Small intestine (tissue), 16 donors: ENCODE results near the gene ZDHHC7. TPM values are rescaled to one million over a fixed set of nuclear protein-coding genes. Genes with fewer than 3 reads are reported as not detected.
A peak's percentile ranks its signal among the peaks of the same experiment; 100 is the strongest.

ENCODE experiments used
- DNase-seq, 2 donors: peaks; one replicate each; pipeline versions ENCODE4 v3.0.0 to v3.0.0-alpha.2; 2013
- FAIRE-seq: peaks from 2 replicates; lab custom pipeline; 2012; peaks lifted over from hg19 to GRCh38; lab: Jason Lieb, UNC
- H3K27ac ChIP-seq, 3 donors: one replicate each; pipeline ENCODE4 v1.5.1; 2013; ENCODE audit warnings: low read length in 2 of 3, mild to moderate bottlenecking in 2 of 3, control low read depth in 1 of 3, inconsistent platforms in 1 of 3, low read depth in 1 of 3, moderate library complexity in 1 of 3
- H3K27me3 ChIP-seq, 3 donors: one replicate each; pipeline ENCODE4 v1.6.1; 2013; ENCODE audit warnings: low read length in 3 of 3, inconsistent platforms in 1 of 3; ENCODE audit not compliant: control insufficient read depth in 3 of 3, insufficient read depth in 3 of 3
- H3K36me3 ChIP-seq, 3 donors: one replicate each; pipeline ENCODE4 v1.6.1; 2013; ENCODE audit warnings: low read length in 3 of 3, inconsistent platforms in 1 of 3, low read depth in 1 of 3, mild to moderate bottlenecking in 1 of 3, moderate library complexity in 1 of 3; ENCODE audit not compliant: control insufficient read depth in 3 of 3, insufficient read depth in 2 of 3
- H3K4me1 ChIP-seq, 3 donors: one replicate each; pipeline ENCODE4 v1.6.1; 2013; ENCODE audit warnings: low read length in 2 of 3, inconsistent platforms in 1 of 3, low read depth in 1 of 3, mild to moderate bottlenecking in 1 of 3, moderate library complexity in 1 of 3; ENCODE audit not compliant: control insufficient read depth in 3 of 3, insufficient read depth in 2 of 3
- H3K4me3 ChIP-seq, 3 donors: one replicate each; pipeline ENCODE4 v1.5.1; 2013; ENCODE audit warnings: low read length in 3 of 3, control low read depth in 1 of 3, inconsistent platforms in 1 of 3, low read depth in 1 of 3, mild to moderate bottlenecking in 1 of 3, moderate library complexity in 1 of 3
- H3K9me3 ChIP-seq, 2 donors: one replicate each; pipeline ENCODE4 v1.6.1; 2013; ENCODE audit warnings: low read depth in 1 of 2, low read length in 1 of 2; ENCODE audit not compliant: control insufficient read depth in 2 of 2, insufficient read depth in 1 of 2
- WGBS, 3 donors: extraction: QIAGEN DNeasy Blood & Tissue Kit; methylation state at CpG; one replicate each; pipeline ENCODE4 v1.1.7; 2013; 5-methylcytosine and 5-hydroxymethylcytosine counted together
- long read RNA-seq, 10 donors: transcript quantifications; one replicate each; lab custom pipeline, GENCODE V29; 2026
- polyA plus RNA-seq, 4 donors: library from polyadenylated mRNA; stranded (reverse) in 3 of 4; unstranded in 1 of 4; fragments of 200-250 nt in 3 of 4; fragments of 120-200 nt in 1 of 4; gene quantifications; one replicate each; pipeline versions ENCODE4 v1.2.1 to v1.2.3, GENCODE V29; 2013
- donor health status: healthy with polysubstance abuse.
- donor health status: control.
- donor health status: control.
- donor health status: Bipolar disorder and iron deficiency.
- donor health status: healthy.

ZDHHC7 gene, protein sequence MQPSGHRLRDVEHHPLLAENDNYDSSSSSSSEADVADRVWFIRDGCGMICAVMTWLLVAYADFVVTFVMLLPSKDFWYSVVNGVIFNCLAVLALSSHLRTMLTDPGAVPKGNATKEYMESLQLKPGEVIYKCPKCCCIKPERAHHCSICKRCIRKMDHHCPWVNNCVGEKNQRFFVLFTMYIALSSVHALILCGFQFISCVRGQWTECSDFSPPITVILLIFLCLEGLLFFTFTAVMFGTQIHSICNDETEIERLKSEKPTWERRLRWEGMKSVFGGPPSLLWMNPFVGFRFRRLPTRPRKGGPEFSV
- 10 to 100 TPM; 16.5 to 57.5 (median 27.2) TPM for polyA plus RNA-seq
- long read RNA-seq, donor 1, result 0 reads
- long read RNA-seq, donor 2, transcript ZDHHC7-201 (8 exons, 3,442 nt), result major isoform, 7 of 8 reads
- long read RNA-seq, donor 2, partial matches to known transcripts, result 0 of 8 reads
- long read RNA-seq, donor 2, other reads (novel, unspliced or antisense), result 0 of 8 reads
- long read RNA-seq, donor 3, transcript ZDHHC7-201 (8 exons, 3,442 nt), result major isoform, 5 of 6 reads
- long read RNA-seq, donor 3, partial matches to known transcripts, result 0 of 6 reads
- long read RNA-seq, donor 3, other reads (novel, unspliced or antisense), result 0 of 6 reads
- long read RNA-seq, donor 4, result 0 reads
- long read RNA-seq, donor 5, partial matches to known transcripts, result 6 of 7 reads
- long read RNA-seq, donor 5, other reads (novel, unspliced or antisense), result 0 of 7 reads
- long read RNA-seq, donor 6, transcript ZDHHC7-201 (8 exons, 3,442 nt), result major isoform, 6 of 7 reads
- long read RNA-seq, donor 6, partial matches to known transcripts, result 0 of 7 reads
- long read RNA-seq, donor 6, other reads (novel, unspliced or antisense), result 0 of 7 reads
- long read RNA-seq, donor 7, transcript ZDHHC7-201 (8 exons, 3,442 nt), result major isoform, 22 of 22 reads
- long read RNA-seq, donor 7, partial matches to known transcripts, result 0 of 22 reads
- long read RNA-seq, donor 7, other reads (novel, unspliced or antisense), result 0 of 22 reads
- long read RNA-seq, donor 8, result 0 reads
- long read RNA-seq, donor 9, partial matches to known transcripts, result 0 of 2 reads
- long read RNA-seq, donor 9, other reads (novel, unspliced or antisense), result 0 of 2 reads
- long read RNA-seq, donor 10, transcript ZDHHC7-201 (8 exons, 3,442 nt), result major isoform, 10 of 41 reads
- long read RNA-seq, donor 10, partial matches to known transcripts, result 26 of 41 reads
- long read RNA-seq, donor 10, other reads (novel, unspliced or antisense), result 0 of 41 reads

DNA sequence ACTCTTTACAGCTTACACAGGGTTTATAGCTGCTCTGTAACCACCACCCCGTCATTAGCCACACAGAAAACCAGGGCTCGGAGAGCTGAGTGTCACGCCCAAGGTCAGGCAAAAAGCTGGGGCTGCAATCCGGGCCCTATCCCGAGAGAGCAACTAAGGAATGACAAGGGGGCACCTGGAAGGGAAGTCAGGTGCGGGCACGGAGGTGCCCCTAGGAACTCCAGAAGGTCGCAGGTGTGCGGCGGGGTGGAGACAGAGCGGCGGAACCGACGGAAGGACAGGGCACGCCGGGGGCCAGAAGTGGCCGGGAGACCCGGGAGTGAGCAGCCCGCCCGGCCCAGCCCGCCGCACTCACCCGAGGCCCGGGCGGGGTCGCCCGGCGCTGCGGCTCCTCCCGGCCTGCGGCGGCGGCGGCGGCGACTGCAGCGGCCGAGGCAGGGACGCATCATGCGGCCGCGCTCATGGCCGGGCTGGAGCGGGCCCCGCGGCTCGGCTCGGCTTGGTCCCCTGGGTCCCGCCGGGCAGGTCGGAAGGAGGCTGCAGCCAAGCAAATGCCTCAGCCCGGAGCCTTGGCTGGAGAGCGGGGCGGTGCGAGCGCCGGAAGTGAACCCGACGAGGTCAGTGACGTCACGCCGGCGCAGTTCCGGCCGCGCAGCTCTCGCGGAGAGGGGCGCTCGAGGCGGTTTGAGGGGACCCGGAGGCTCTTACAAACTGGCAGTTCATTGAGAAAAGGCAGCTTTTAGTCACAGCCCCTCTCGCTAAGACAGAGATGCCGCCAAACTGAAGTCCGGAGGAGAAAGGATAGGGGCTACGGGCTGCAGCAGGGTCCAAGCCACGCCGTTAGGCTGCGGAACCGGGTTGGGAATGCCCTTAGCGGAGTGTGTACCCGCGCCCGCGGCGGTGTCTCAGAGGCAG lies at the start of gene ZDHHC7:
ZDHHC7 (minus strand) TSS at position 605 of the 915 bp plus-strand sequence. CDS start 20,917 bp downstream, outside the sequence.
- FAIRE-seq, result no peak
- H3K27me3 ChIP-seq, result no peaks in the 10 kb centered on the region
- peaks cover 2 to 35% (median 7%) of the 10 kb centered on the region in 3 donors for H3K4me1 ChIP-seq
- H3K4me3 ChIP-seq, result peak within 1 kb of the TSS; percentile 94 to 96 (median 95)
- H3K36me3 ChIP-seq, result peaks cover 0 to 5% (median 0%) of the 10 kb centered on the region in 3 donors
- no peaks in the 10 kb centered on the region for H3K9me3 ChIP-seq
- peak; percentile 80 to 96 for DNase-seq
- H3K27ac ChIP-seq, result peak within 1 kb of the TSS; percentile 94 to 100 (median 100)
- WGBS, 3 donors, result 0 to 1% (median 0%) methylated on average over 67 to 86 of the region's 86 CpGs

DNA sequence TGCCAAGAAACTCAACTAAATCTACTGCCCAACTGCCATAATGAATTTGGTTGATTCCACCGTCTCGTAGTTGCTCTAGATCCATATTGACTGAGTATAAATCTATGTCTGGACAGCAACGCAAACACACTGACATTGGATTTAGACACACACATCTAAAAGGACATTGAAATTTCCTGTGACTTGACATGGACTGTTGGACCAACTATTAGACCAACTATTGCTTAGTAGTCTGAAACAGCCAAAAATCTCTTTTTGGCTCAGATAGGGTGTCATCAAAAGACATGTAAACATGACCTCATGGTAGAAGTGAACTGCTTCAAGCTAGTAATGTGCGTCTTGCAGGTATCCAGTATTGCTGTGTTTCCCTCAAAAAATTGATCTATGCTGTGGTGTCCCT lies 47.6 kb upstream of the ZDHHC7 start:
- Histone ChIP-seq H3K9me3 (no peaks in the 10 kb centered on the region), H3K27me3 (no peaks in the 10 kb centered on the region), H3K36me3 (peaks cover 0 to 5% (median 0%) of the 10 kb centered on the region in 3 donors), H3K27ac (no peak overlapping the region), H3K4me1 (peaks cover 0 to 12% (median 4%) of the 10 kb centered on the region in 3 donors), H3K4me3 (no peak overlapping the region)
- FAIRE-seq, result no peak
- 73 to 96% (median 78%) methylated on average over 4 of the region's 4 CpGs for WGBS, 3 donors
- no peak for DNase-seq

DNA sequence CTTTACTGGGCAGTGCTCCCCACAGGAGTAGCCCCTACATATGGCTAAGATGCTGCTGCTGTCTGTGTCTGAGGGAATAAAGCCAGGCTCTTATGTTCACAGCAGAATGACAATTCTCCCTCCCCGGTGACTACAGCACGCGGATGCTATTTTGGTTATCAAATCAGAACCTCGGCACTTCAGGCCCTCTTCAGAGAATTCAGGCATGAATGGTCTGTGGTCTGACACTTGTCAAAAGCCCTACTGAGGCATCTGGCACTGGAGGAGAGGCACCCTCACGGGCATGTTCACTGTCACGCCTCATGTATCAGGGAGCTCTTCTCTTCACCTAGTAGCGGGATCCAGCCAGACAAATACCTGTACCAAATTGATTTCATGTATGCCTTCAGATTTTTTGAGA lies 46.6 kb upstream of the ZDHHC7 start:
- Histone ChIP-seq H3K4me1 (peaks cover 0 to 12% (median 4%) of the 10 kb centered on the region in 3 donors), H3K9me3 (no peaks in the 10 kb centered on the region), H3K27ac (peak overlapping the region in 1 of 3 donors; percentile 9), H3K4me3 (no peak overlapping the region), H3K27me3 (no peaks in the 10 kb centered on the region), H3K36me3 (peaks cover 0 to 5% (median 0%) of the 10 kb centered on the region in 3 donors)
- FAIRE-seq (no peak), DNase-seq (no peak)
- 87 to 93% (median 87%) methylated on average over 7 of the region's 7 CpGs for WGBS, 3 donors

DNA sequence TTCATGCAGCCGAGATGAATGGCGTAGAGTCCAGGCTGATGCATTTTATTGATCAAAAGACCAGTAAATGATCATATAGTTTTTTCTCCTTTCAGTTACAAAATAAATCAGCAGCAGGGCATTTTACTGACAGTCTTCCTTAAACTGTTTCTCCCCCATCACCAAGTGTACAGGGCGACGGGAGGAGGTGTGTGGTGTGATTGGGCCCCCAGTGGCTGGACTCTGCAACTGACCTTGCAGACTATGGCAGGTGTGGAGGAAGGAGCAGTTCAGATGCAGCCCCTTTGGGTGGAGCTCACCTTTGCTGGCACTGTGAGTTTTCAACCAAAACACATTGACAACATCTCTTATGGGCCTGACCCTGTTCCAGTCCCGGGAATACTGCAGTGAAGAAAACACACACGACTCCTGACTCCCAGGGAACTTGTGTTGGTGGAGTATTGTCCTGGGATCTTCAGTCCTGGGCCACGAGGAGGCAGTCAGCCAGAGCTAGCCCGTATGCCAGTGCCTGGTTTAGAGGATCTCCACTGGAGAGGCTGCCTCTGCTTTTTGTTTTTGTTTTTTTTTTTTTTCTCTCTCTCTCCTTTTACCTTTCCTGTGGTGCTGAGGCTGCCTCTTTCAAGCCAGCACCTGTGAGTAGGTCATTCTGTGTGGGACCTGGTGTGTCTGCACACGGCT lies 46.0 kb upstream of the ZDHHC7 start:
- Histone ChIP-seq H3K36me3 (peaks cover 0 to 5% (median 0%) of the 10 kb centered on the region in 3 donors), H3K9me3 (no peaks in the 10 kb centered on the region), H3K27ac (peak overlapping the region in 1 of 3 donors; percentile 19), H3K27me3 (no peaks in the 10 kb centered on the region), H3K4me3 (no peak overlapping the region), H3K4me1 (peaks cover 0 to 12% (median 4%) of the 10 kb centered on the region in 3 donors)
- FAIRE-seq (no peak), DNase-seq (peak in 1 of 2 donors; percentile 32)
- 53 to 79% (median 65%) methylated on average over 9 of the region's 9 CpGs for WGBS, 3 donors

DNA sequence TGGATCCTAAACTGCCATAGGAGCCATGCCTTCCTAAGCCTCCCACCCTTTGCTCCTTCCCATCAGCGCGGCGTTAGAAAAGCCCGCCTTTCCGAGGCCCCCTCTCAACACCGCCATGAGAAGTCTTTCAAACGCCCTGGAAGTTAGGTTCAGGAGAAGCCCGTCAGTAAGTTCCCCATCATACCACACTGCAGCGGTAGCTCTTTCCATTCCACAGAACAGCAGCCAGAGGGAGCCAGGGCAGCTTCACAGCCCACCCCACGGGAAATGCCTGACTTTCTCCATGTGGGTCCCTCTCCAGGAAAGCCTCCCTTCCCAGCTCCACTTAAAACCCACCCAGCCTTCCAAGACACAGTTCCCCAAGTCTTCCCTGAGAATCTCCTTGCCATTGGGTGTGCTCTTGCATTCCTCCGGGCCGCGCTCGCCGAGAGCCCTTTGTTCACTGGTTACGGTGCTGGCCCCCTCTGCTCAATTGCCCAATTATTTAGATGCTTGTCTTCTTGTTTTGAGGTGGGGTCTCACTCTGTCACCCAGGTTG lies 44.9 kb upstream of the ZDHHC7 start:
- Histone ChIP-seq H3K4me1 (peaks cover 0 to 15% (median 8%) of the 10 kb centered on the region in 3 donors), H3K4me3 (no peak overlapping the region), H3K9me3 (no peaks in the 10 kb centered on the region), H3K27ac (peak overlapping the region in 2 of 3 donors; percentile 28 to 94), H3K27me3 (no peaks in the 10 kb centered on the region), H3K36me3 (peaks cover 0 to 5% (median 0%) of the 10 kb centered on the region in 3 donors)
- no peak for DNase-seq
- 81 to 95% (median 95%) methylated on average over 16 of the region's 16 CpGs for WGBS, 3 donors
- no peak for FAIRE-seq

DNA sequence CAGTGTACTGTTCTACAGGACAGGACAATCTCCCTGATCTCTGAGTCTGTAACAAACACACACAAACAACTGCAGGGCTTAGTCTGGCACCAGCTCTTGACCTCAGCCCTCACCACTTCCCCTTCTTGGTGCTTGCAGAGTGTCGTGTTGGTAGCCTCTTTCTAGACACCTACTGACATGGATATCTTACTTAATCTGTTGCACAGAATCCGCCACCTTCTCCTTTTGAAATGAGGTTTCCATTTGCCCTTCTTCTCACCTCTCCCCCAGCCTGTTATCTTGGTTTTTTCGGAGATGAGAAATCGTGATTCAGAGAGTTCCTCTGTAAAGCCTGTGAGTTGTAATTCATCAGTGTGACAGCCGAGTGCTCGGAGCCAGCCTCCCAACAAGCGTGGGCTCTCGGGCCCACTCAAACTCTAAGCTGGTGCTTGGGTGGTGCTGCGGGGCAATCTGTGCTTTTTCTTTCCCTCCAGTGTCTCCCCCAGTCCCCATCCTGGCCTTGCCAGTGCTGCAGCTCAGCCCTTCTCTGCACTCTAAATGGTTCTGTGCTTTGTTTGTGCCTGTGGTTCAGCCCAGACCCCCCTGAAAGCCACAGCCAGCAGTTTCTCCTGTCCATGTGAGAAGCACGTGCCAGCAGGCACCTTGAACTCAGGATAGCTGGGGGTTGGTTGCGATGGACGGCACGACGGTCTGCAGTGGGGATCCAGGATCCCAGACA lies 44.3 kb upstream of the ZDHHC7 start:
- peak overlapping the region in 2 of 3 donors; percentile 28 to 94 for H3K27ac ChIP-seq

More for the DNA sequence above, 44.3 kb upstream of the ZDHHC7 start:
- FAIRE-seq (no peak), DNase-seq (peak; percentile 40 to 82)
- Histone ChIP-seq H3K27me3 (no peaks in the 10 kb centered on the region), H3K4me1 (peaks cover 0 to 16% (median 14%) of the 10 kb centered on the region in 3 donors), H3K4me3 (no peak overlapping the region), H3K9me3 (no peaks in the 10 kb centered on the region), H3K36me3 (peaks cover 0 to 3% (median 0%) of the 10 kb centered on the region in 3 donors)
- 41 to 56% (median 55%) methylated on average over 14 of the region's 14 CpGs for WGBS, 3 donors
